ENCODE data around the gene GFY. TPM values are rescaled to one million over a fixed set of nuclear protein-coding genes. Genes with fewer than 3 reads are reported as not detected.
"Not testable (repeated sequence)": the region's sequence is repeated elsewhere in the genome, so short reads cannot be mapped to it uniquely, and the experiment has no call there.

Gene GFY
- total and polyA plus RNA-seq, 10 of the 15 experiments (the other 5 are each of a cell fraction or from before 2014, with no cell fraction given), result 0.05 TPM; not detected in 9

DNA sequence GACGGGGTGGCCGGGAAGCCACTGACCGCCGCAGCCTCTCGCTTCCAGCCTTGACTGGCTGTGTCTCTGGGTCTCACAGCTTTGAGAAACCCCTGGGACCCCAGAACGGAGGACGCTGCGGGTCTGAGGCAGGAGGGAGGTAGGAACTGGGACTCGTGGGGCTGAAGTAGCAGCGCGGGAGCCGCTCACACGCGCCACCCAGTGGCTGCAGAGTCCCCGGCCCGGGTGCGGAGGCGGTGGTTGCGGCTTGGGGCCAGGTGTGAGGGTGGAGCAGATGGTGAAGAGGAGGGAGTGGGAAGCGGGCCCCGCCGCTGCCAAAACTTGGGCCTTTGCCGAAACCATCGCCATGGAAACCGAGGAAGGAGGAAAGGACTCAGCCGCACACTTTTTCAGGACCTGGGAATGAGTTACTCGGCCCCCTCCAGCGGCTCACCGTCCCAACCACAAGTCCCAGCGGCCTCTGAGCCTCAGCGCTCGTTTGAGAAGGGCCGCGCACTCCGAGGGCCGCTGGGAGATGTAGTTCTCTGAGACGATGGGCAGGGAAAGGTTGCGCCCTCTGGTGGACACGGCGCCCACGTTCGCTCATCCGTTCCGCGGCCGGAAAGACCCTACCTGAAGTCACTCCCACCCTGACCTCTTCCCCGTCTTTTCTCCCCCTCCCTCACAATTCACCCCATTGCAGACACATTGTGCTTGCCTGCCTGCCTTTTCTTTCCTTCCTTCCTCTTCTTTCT lies 18.3 kb downstream of the GFY start (continued):
- TF ChIP-seq BMI1 (IDR thresholded peaks at IDR 0.05; ENCODE audit: borderline replicate concordance), result no peak
- no peak for TF ChIP-seq MTA2 (IDR thresholded peaks at IDR 0.05; ENCODE audit: low read depth)
- TF ChIP-seq IRF4 (IDR thresholded peaks at IDR 0.05; ENCODE audit: low read depth, low read length), result peak; percentile 69; the same call in 1 of the 2 replicates
- no peak for TF ChIP-seq POLR2AphosphoS2 (IDR thresholded peaks at IDR 0.05; ENCODE audit: low read depth, low read length)
- TF ChIP-seq GATAD2B (conservative IDR thresholded peaks at IDR 0.05; ENCODE audit: low read depth), result peak; percentile 96
- TF ChIP-seq EGR1 (IDR thresholded peaks at IDR 0.05; ENCODE audit: borderline replicate concordance in 1 of 2, low read depth in 2 of 2, low read length in 2 of 2), result peak; percentile 16 to 99
- TF ChIP-seq ATF7 (IDR thresholded peaks at IDR 0.05; ENCODE audit: low read depth), result peak; percentile 37; the same call in 1 of the 2 replicates
- TF ChIP-seq YY1 (IDR thresholded peaks at IDR 0.05; ENCODE audit: low read depth, low read length), result peak; percentile 65
- TF ChIP-seq ASH2L (IDR thresholded peaks at IDR 0.05; ENCODE audit: borderline replicate concordance, low read depth), result no peak

DNA sequence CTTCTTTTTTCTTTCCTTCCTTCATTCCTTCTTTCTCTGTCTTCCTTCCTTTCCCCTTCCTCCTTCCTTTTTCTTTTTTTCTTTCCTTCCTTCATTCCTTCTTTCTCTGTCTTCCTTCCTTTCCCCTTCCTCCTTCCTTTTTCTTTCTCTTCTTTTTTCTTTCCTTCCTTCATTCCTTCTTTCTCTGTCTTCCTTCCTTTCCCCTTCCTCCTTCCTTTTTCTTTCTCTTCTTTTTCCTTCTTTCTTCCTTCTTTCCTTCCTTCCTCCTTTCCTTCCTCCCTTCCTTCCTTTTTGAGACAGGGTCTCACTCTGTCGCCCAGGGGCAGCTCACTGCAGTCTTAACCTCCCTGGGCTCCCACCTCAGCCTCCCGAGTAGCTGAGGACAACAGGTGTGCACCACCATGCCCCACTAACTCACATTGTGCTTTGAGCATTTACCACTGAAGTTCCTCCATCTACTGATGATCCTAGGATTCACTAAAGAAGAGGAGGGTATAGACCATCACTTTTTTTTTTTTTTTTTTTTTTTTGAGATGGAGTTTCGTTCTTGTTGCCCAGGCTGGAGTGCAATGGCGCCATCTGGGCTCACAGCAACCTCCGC lies 19.0 kb downstream of the GFY start:
- H3K79me2 ChIP-seq (ENCODE audit: control insufficient read depth, insufficient read depth, low read length); FAIRE-seq; H3K4me3 ChIP-seq; H3K9me3 ChIP-seq (replicated peaks; ENCODE audit: control insufficient read depth, insufficient read depth, low read length); in situ Hi-C loops (cut with MboI); H4K20me1 ChIP-seq (ENCODE audit: control insufficient read depth, insufficient read depth); H3K4me1 ChIP-seq (ENCODE audit: control insufficient read depth, insufficient read depth, low read length); H3K9ac ChIP-seq (ENCODE audit: control insufficient read depth, insufficient read depth, low read length); ATAC-seq; H3K27ac ChIP-seq (ENCODE audit: control insufficient read depth, insufficient read depth); H3K36me3 ChIP-seq (ENCODE audit: control insufficient read depth in 2 of 2, insufficient read depth in 2 of 2, low read length in 1 of 2); BruUV-seq (replicated peaks); intact Hi-C loops (cut with micrococcal nuclease; ENCODE audit: unreplicated experiment); DNase-seq (ENCODE audit: low read depth, low spot score): not testable (repeated sequence)
- peaks cover 9 to 18% of the 10 kb centered on the region in 2 experiments for H3K27me3 ChIP-seq (replicated peaks in 1 of 2; ENCODE audit: control insufficient read depth in 2 of 2, insufficient read depth in 2 of 2, low read length in 1 of 2)
- POLR2A ChIA-PET, result interaction anchor here (0.6 to 0.8 kb wide), 3 partner anchors 9 to 26 kb away, joined by 4 to 9 read pairs (median 4); partner anchors contain the start of gene ALDH16A1
- peak overlapping the region; percentile 25 for H2AFZ ChIP-seq (ENCODE audit: control insufficient read depth, low read depth, low read length)
- RAD21 ChIA-PET (ENCODE audit: unreplicated experiment), result interaction anchor here (1.0 to 1.3 kb wide), 2 partner anchors 25 to 53 kb away, joined by 4 to 5 read pairs; no protein-coding TSS in a partner anchor
- H3K4me2 ChIP-seq (ENCODE audit: control insufficient read depth, insufficient read depth), result peak overlapping the region; percentile 62; the same call in 1 of the 2 replicates
- TF ChIP-seq ETV6 (conservative IDR thresholded peaks at IDR 0.05 in 1 of 2, IDR thresholded peaks at IDR 0.05 in 1 of 2; ENCODE audit: borderline replicate concordance in 1 of 2, low read depth in 1 of 2), result 0 out of 4 replicates have a peak, but pooled peaks of 1 of the 2 experiments have one; percentile 6
- TF ChIP-seq SMAD1 (IDR thresholded peaks at IDR 0.05; ENCODE audit: low read depth, partially characterized antibody), result peak; percentile 45
- TF ChIP-seq YBX1 (IDR thresholded peaks at IDR 0.05), result peak; percentile 52; the same call in 1 of the 2 replicates
- TF ChIP-seq HDGF (IDR thresholded peaks at IDR 0.05), result 0 out of 2 replicates have a peak, but pooled peaks have one; percentile 27
- WGBS (ENCODE audit: insufficient coverage, insufficient replicate concordance, low lambda C conversion rate, missing lambda C conversion rate), result 4% methylated on average over 2 of the region's 5 CpGs
- CTCF ChIA-PET, result interaction anchor here (0.6 to 4.9 kb wide), 11 partner anchors 9 to 219 kb away, joined by 3 to 47 read pairs (median 4); partner anchors contain the start of genes ALDH16A1 and FLT3LG
- SMC1A ChIA-PET (ENCODE audit: uncharacterized antibody, unreplicated experiment), result interaction anchor here (0.6 to 3.4 kb wide), 5 partner anchors 13 to 102 kb away, joined by 3 to 14 read pairs (median 3); no protein-coding TSS in a partner anchor

All from GM12878 (cell line).